Rectal smooth muscle tissue (tissue), 1 donor: Measurements from ENCODE around the gene ING2.

ENCODE experiments used
- H3K27ac ChIP-seq: one replicate; pipeline ENCODE4 v1.7.0; 2013; ENCODE audit warnings: low read depth, low read length, inconsistent platforms
- H3K27me3 ChIP-seq: one replicate; pipeline ENCODE4 v1.7.0; 2013; ENCODE audit warnings: low read length; ENCODE audit not compliant: control insufficient read depth, insufficient read depth
- H3K36me3 ChIP-seq: one replicate; pipeline ENCODE4 v1.7.0; 2013; ENCODE audit warnings: low read length; ENCODE audit not compliant: control insufficient read depth, insufficient read depth
- H3K4me1 ChIP-seq: one replicate; pipeline ENCODE4 v1.7.0; 2013; ENCODE audit warnings: low read length; ENCODE audit not compliant: control insufficient read depth, insufficient read depth
- H3K4me3 ChIP-seq: one replicate; pipeline ENCODE4 v1.7.0; 2013; ENCODE audit warnings: low read length
- H3K9ac ChIP-seq: one replicate; pipeline ENCODE4 v1.7.0; 2013; ENCODE audit warnings: low read length

The ING2 gene

GRCh38 chr4:183505611-183506388 is 942 bp downstream of the ING2 start:
- peaks cover 4% of the 10 kb centered on the region for H3K36me3 ChIP-seq
- no peaks in the 10 kb centered on the region for H3K27me3 ChIP-seq
- H3K4me3 ChIP-seq = peak overlapping the region; percentile 91
- H3K9ac ChIP-seq = peak overlapping the region; percentile 92
- peaks cover 6% of the 10 kb centered on the region for H3K4me1 ChIP-seq
- peak overlapping the region; percentile 98 for H3K27ac ChIP-seq

- Histone ChIP-seq H3K27me3 (no peaks in the 10 kb centered on the region), H3K4me1 (peaks cover 6% of the 10 kb centered on the region), H3K4me3 (peak overlapping the region; percentile 91), H3K9ac (peak overlapping the region; percentile 92), H3K36me3 (peaks cover 4% of the 10 kb centered on the region), H3K27ac (peak overlapping the region; percentile 98)
Observed at GRCh38 chr4:183506389-183506735, 1.5 kb downstream of the ING2 start.

GRCh38 chr4:183507925-183508696 is 3.3 kb downstream of the ING2 start:
- no peak overlapping the region for H3K9ac ChIP-seq
- H3K36me3 ChIP-seq = peaks cover 4% of the 10 kb centered on the region
- H3K27ac ChIP-seq = no peak overlapping the region

GRCh38 chr4:183508697-183509335 is 4.0 kb downstream of the ING2 start:
- H3K36me3 ChIP-seq = peaks cover 4% of the 10 kb centered on the region
- H3K4me1 ChIP-seq = no peaks in the 10 kb centered on the region
- no peak overlapping the region for H3K9ac ChIP-seq
- no peak overlapping the region for H3K4me3 ChIP-seq
- H3K27me3 ChIP-seq = no peaks in the 10 kb centered on the region
- no peak overlapping the region for H3K27ac ChIP-seq

More at GRCh38 chr4:183507925-183508696, 3.3 kb downstream of the ING2 start:
- Histone ChIP-seq H3K4me3 (no peak overlapping the region), H3K4me1 (peaks cover 5% of the 10 kb centered on the region), H3K27me3 (no peaks in the 10 kb centered on the region)

DNA sequence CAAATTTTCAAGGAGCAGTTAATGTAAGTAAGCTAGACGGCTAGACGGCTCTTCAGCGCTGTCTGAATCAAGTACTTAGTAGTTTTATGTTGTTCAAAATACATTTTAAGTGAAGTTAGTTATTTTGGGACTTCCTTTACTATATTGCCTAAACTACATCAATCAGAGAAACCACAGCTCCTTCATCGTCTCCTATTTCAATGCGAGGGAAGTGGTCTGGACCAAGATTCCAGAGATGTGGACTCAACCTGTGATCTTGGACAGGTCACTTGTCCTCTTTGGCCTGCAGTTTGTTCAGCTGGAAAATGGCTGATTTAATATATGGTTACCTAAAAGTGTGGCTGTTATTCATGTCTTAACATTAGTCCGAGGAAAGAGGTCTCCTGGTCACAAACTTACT is 10.6 kb downstream of the ING2 start:
- Histone ChIP-seq H3K27ac (no peak overlapping the region), H3K27me3 (no peaks in the 10 kb centered on the region), H3K9ac (no peak overlapping the region), H3K4me3 (no peak overlapping the region), H3K36me3 (peaks cover 3% of the 10 kb centered on the region), H3K4me1 (no peaks in the 10 kb centered on the region)

GRCh38 chr4:183517194-183517593 is 12.3 kb downstream of the ING2 start:
- no peaks in the 10 kb centered on the region for H3K36me3 ChIP-seq
- H3K4me1 ChIP-seq = no peaks in the 10 kb centered on the region
- no peak overlapping the region for H3K4me3 ChIP-seq
- no peak overlapping the region for H3K9ac ChIP-seq
- no peaks in the 10 kb centered on the region for H3K27me3 ChIP-seq
- no peak overlapping the region for H3K27ac ChIP-seq

GRCh38 chr4:183517781-183518180 is 12.9 kb downstream of the ING2 start:
- Histone ChIP-seq H3K9ac (no peak overlapping the region), H3K4me1 (no peaks in the 10 kb centered on the region), H3K4me3 (no peak overlapping the region), H3K36me3 (no peaks in the 10 kb centered on the region), H3K27me3 (no peaks in the 10 kb centered on the region), H3K27ac (no peak overlapping the region)

GRCh38 chr4:183522821-183523220 is 18.0 kb downstream of the ING2 start:
- Histone ChIP-seq H3K4me1 (no peaks in the 10 kb centered on the region), H3K27ac (no peak overlapping the region), H3K4me3 (no peak overlapping the region), H3K9ac (no peak overlapping the region), H3K36me3 (no peaks in the 10 kb centered on the region), H3K27me3 (no peaks in the 10 kb centered on the region)

- H3K27ac ChIP-seq = no peak overlapping the region
- H3K4me3 ChIP-seq = no peak overlapping the region
Observed at GRCh38 chr4:183527326-183527725, 22.5 kb downstream of the ING2 start.

DNA sequence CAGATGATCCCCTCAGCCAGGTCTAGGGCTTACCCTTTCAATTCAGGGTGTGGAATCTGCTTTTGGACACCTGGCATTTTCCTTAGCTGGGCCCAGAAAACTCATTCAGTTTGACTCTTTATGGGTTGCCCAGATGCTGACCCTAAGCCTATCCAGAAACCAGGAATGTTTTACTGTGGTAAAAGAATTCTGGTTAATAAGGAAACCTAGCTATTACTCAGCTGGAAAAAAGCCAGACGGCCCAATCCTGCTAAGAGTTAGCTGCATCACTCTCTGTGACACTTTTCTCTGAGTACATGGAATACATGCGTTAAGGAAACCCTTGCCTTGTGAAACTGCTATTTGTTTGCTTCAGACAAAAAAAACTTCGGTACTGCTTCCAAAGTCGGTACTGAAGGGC is 28.0 kb downstream of the ING2 start:
- Histone ChIP-seq H3K4me1 (no peaks in the 10 kb centered on the region), H3K27me3 (no peaks in the 10 kb centered on the region), H3K9ac (no peak overlapping the region), H3K36me3 (no peaks in the 10 kb centered on the region), H3K27ac (no peak overlapping the region), H3K4me3 (no peak overlapping the region)

More at GRCh38 chr4:183527326-183527725, 22.5 kb downstream of the ING2 start:
- H3K4me1 ChIP-seq = no peaks in the 10 kb centered on the region
- H3K36me3 ChIP-seq = no peaks in the 10 kb centered on the region
- no peaks in the 10 kb centered on the region for H3K27me3 ChIP-seq
- no peak overlapping the region for H3K9ac ChIP-seq

GRCh38 chr4:183533698-183534097 is 28.8 kb downstream of the ING2 start:
- H3K9ac ChIP-seq = no peak overlapping the region
- H3K27ac ChIP-seq = no peak overlapping the region
- no peaks in the 10 kb centered on the region for H3K27me3 ChIP-seq
- H3K4me1 ChIP-seq = no peaks in the 10 kb centered on the region
- no peak overlapping the region for H3K4me3 ChIP-seq
- H3K36me3 ChIP-seq = no peaks in the 10 kb centered on the region

DNA sequence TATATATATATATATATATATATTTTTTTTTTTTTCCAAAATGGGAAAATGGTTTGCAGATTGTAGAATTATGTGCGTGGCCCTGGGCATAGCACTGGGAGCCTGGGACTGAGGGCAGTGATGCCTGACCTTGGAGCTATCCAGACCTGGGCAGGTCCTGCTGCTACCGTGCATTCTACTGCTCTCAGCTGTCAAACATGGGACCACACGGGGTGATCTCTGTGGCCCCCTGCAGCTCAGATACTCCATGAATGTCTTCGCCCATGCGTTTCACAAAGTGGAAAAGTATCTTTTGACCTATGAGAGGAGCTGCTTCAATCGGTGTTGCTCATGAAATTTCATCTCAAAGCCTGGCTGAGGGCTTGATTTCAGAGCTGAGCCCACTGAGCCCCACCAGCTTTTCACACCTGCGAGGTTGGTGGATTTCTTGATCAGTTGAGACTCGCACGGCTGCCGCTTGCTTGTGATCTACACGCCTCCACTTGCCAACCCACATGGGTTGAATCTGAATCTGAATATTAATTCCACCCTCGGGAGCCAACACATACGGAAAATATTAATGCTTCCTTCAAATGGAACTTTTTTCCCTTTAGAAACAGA is 35.7 kb downstream of the ING2 start:
- Histone ChIP-seq H3K9ac (no peak overlapping the region), H3K27me3 (no peaks in the 10 kb centered on the region), H3K4me3 (no peak overlapping the region), H3K4me1 (no peaks in the 10 kb centered on the region), H3K27ac (no peak overlapping the region), H3K36me3 (no peaks in the 10 kb centered on the region)
